ENCODE results near the gene FBLIM1.

Gene FBLIM1

GRCh38 chr1:15726508-15726907 lies 32.1 kb upstream of the FBLIM1 start (continued):
- TF ChIP-seq ZNF488 (tag by site-specific recombination; IDR thresholded peaks at IDR 0.05), result no peak

DNA sequence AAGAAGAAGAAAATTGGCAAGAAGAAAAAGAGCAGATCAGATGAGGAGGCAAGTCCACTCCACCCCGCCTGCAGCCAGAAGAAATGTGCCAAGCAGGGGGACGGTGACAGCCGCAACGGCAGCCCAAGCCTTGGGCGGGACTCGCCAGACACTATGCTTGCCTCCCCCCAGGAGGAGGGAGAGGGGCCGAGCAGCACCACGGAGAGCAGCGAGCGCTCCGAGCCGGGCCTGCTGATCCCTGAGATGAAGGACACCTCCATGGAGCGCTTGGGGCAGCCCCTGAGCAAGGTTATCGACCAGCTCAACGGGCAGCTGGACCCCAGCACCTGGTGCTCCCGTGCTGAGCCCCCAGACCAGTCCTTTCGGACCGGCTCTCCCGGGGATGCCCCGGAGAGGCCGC lies 31.6 kb upstream of the FBLIM1 start:
- no peak overlapping the region for H3K27ac ChIP-seq (ENCODE audit: extremely low read depth, low read depth, low read length)
- no peaks in the 10 kb centered on the region for H3K9me3 ChIP-seq (ENCODE audit: control insufficient read depth, insufficient read depth, low read depth, low read length)
- ChIA-PET CTCF (interaction anchor here (0.9 kb wide), 1 partner anchor 15 kb away, joined by 4 read pairs; no protein-coding TSS in a partner anchor), POLR2A (no interaction called here)
- TF ChIP-seq SP2 (tag by site-specific recombination; IDR thresholded peaks at IDR 0.05), result no peak
- TF ChIP-seq, protein P1, sequence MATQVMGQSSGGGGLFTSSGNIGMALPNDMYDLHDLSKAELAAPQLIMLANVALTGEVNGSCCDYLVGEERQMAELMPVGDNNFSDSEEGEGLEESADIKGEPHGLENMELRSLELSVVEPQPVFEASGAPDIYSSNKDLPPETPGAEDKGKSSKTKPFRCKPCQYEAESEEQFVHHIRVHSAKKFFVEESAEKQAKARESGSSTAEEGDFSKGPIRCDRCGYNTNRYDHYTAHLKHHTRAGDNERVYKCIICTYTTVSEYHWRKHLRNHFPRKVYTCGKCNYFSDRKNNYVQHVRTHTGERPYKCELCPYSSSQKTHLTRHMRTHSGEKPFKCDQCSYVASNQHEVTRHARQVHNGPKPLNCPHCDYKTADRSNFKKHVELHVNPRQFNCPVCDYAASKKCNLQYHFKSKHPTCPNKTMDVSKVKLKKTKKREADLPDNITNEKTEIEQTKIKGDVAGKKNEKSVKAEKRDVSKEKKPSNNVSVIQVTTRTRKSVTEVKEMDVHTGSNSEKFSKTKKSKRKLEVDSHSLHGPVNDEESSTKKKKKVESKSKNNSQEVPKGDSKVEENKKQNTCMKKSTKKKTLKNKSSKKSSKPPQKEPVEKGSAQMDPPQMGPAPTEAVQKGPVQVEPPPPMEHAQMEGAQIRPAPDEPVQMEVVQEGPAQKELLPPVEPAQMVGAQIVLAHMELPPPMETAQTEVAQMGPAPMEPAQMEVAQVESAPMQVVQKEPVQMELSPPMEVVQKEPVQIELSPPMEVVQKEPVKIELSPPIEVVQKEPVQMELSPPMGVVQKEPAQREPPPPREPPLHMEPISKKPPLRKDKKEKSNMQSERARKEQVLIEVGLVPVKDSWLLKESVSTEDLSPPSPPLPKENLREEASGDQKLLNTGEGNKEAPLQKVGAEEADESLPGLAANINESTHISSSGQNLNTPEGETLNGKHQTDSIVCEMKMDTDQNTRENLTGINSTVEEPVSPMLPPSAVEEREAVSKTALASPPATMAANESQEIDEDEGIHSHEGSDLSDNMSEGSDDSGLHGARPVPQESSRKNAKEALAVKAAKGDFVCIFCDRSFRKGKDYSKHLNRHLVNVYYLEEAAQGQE (tag by site-specific recombination; IDR thresholded peaks at IDR 0.05), result peak; percentile 91
- H3K36me3 ChIP-seq (ENCODE audit: control insufficient read depth in 2 of 2, insufficient read depth in 1 of 2, low read length in 2 of 2), result peaks cover 2 to 91% of the 10 kb centered on the region in 2 experiments; a peak in 1 of 3 replicates
- H3K4me3 ChIP-seq (ENCODE audit: low read depth, low read length), result no peak overlapping the region
- H3K4me1 ChIP-seq (ENCODE audit: control insufficient read depth, insufficient read depth, low read length), result no peaks in the 10 kb centered on the region

DNA sequence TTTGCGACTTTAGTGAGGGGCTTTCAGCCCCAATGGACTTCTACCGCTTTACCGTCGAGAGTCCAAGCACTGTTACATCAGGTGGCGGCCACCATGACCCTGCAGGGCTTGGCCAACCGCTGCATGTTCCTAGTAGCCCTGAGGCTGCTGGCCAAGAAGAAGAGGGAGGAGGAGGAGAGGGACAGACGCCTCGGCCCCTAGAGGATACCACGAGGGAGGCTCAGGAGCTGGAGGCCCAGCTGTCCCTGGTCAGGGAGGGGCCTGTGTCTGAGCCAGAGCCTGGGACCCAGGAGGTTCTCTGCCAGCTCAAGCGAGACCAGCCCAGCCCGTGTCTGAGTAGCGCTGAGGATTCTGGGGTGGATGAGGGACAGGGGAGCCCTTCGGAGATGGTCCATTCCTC lies 31.2 kb upstream of the FBLIM1 start:
- Histone ChIP-seq H3K9me3 (ENCODE audit: control insufficient read depth, insufficient read depth, low read depth, low read length) (no peaks in the 10 kb centered on the region), H3K36me3 (ENCODE audit: control insufficient read depth in 2 of 2, insufficient read depth in 1 of 2, low read length in 2 of 2) (peaks cover 0 to 91% of the 10 kb centered on the region in 2 experiments; a peak in 1 of 3 replicates), H3K4me1 (ENCODE audit: control insufficient read depth, insufficient read depth, low read length) (no peaks in the 10 kb centered on the region), H3K4me3 (ENCODE audit: low read depth, low read length) (no peak overlapping the region), H3K27ac (ENCODE audit: extremely low read depth, low read depth, low read length) (no peak overlapping the region)
- TF ChIP-seq SCRT1 (tag by site-specific recombination; IDR thresholded peaks at IDR 0.05; ENCODE audit: borderline replicate concordance), result no peak
- ChIA-PET POLR2A (no interaction called here), CTCF (interaction anchor here (0.6 kb wide), 1 partner anchor 133 kb away, joined by 3 read pairs; no protein-coding TSS in a partner anchor)

GRCh38 chr1:15727866-15728534 lies 30.6 kb upstream of the FBLIM1 start:
- CTCF ChIA-PET, result interaction anchor here (0.6 kb wide), 1 partner anchor 133 kb away, joined by 3 read pairs; no protein-coding TSS in a partner anchor

More at GRCh38 chr1:15727866-15728534, 30.6 kb upstream of the FBLIM1 start:
- TF ChIP-seq GLIS1 (tag by site-specific recombination; IDR thresholded peaks at IDR 0.05) (peak; percentile 37; the same call in 1 of the 2 replicates), ZNF302 (tag by site-specific recombination; IDR thresholded peaks at IDR 0.05; ENCODE audit: low read depth) (no peak)
- TF ChIP-seq, protein P2, sequence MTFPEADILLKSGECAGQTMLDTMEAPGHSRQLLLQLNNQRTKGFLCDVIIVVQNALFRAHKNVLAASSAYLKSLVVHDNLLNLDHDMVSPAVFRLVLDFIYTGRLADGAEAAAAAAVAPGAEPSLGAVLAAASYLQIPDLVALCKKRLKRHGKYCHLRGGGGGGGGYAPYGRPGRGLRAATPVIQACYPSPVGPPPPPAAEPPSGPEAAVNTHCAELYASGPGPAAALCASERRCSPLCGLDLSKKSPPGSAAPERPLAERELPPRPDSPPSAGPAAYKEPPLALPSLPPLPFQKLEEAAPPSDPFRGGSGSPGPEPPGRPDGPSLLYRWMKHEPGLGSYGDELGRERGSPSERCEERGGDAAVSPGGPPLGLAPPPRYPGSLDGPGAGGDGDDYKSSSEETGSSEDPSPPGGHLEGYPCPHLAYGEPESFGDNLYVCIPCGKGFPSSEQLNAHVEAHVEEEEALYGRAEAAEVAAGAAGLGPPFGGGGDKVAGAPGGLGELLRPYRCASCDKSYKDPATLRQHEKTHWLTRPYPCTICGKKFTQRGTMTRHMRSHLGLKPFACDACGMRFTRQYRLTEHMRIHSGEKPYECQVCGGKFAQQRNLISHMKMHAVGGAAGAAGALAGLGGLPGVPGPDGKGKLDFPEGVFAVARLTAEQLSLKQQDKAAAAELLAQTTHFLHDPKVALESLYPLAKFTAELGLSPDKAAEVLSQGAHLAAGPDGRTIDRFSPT (tag by site-specific recombination; IDR thresholded peaks at IDR 0.05), result 0 out of 2 replicates have a peak, but pooled peaks have one; percentile 13
- no peak overlapping the region for H3K4me3 ChIP-seq (ENCODE audit: low read depth, low read length)
- H3K4me1 ChIP-seq (ENCODE audit: control insufficient read depth, insufficient read depth, low read length), result no peaks in the 10 kb centered on the region
- H3K27ac ChIP-seq (ENCODE audit: extremely low read depth, low read depth, low read length), result no peak overlapping the region
- H3K9me3 ChIP-seq (ENCODE audit: control insufficient read depth, insufficient read depth, low read depth, low read length), result no peaks in the 10 kb centered on the region
- POLR2A ChIA-PET, result no interaction called here
- peaks cover 0 to 91% of the 10 kb centered on the region in 2 experiments; a peak in 1 of 3 replicates for H3K36me3 ChIP-seq (ENCODE audit: control insufficient read depth in 2 of 2, insufficient read depth in 1 of 2, low read length in 2 of 2)

All from HEK293 (cell line).